Ecto neural progenitor cell (in vitro differentiated cells): ENCODE data around the gene ZBTB22.

Experiments used
- DNase-seq: peaks from one replicate; pipeline ENCODE4 v3.0.0-alpha.2; 2018; ENCODE audit warnings: low spot score

The ZBTB22 gene

GRCh38 chr6:33330736-33331135 lies 13.2 kb upstream of the ZBTB22 start:
- DNase-seq, result no peak

GRCh38 chr6:33329058-33329457 lies 11.5 kb upstream of the ZBTB22 start:
- DNase-seq, result no peak

DNA sequence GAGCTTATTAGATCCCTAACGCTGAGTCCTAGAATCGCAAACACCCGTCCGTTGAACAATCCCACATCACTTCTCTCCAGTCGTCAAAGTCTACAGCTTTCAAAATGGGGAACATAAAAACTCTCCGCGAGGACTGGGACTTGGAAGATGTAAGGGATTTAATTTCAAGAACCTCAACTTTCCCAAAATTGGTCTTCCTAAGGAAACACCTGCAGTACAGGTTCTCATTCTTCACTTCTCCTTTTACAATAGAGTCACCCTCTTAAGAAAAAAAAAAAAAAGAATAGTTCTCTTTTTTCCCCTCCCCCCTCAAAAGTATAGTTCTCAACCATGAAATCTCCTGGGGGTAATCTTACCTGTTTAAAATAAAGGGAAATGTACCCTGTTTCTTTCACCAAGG lies 6.6 kb upstream of the ZBTB22 start:
- no peak for DNase-seq

- DNase-seq, result no peak
Measured at GRCh38 chr6:33323623-33323948, 6.0 kb upstream of the ZBTB22 start.

GRCh38 chr6:33321227-33321626 lies 3.7 kb upstream of the ZBTB22 start:
- no peak for DNase-seq

GRCh38 chr6:33320315-33321181 lies 3.0 kb upstream of the ZBTB22 start:
- DNase-seq, result no peak

GRCh38 chr6:33319939-33320314 lies 2.4 kb upstream of the ZBTB22 start:
- DNase-seq, result no peak

- no peak for DNase-seq
Measured at GRCh38 chr6:33318426-33319073, 1.0 kb upstream of the ZBTB22 start.

DNA sequence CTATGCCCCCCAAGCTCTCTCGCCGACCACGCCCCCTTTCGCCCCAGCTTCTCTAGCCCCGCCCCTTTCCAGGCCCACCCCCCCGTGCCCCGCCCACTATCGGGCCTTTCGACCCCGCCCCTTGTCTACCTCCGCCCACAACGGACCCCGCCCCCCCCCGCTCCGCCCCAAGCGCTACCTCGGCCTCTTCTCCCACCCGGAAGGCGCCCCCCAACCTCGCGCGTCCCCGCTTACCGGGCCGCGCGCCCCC lies 200 bp downstream of the ZBTB22 start:
- DNase-seq, result no peak

DNA sequence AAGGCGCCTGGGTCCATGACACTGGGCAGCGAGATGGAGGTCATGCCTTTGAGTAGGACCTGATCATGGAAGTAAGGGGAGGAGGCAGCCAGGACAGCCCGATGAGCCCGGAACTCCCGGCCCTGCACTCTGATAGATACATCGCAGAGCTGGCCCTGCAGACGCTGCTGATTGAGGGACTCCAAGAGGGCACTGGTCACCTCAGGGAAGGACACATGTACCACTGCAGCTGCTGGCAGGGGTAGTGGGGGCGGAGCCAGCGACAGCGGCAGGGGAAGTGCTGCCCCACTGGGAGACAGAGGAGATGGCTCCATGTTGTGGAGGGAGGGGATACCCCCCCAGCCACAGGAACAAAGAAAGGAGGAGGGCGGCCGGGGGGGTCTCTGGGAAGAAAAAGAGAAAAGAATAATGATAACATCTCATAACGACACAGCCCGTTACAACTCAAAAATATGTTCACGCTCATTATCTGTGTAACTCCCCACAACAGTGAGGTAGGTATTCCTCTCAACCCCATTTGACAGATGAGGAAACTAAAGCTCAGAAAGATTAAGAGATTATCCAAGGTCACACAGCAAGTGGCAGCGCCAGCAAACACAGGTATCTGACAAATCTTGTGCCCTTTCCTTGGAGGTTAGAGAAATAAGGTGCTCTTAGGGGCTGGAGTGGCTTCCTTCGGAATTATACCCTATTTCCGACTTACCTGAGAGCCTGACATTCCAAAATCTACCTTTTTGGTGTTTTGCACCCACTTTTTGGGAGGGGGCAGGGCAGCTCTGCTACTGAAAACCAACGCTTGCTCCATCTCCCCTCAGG lies 733 bp downstream of the ZBTB22 start:
- no peak for DNase-seq

- no peak for DNase-seq
Measured at GRCh38 chr6:33315793-33316602, 1.5 kb downstream of the ZBTB22 start.

DNA sequence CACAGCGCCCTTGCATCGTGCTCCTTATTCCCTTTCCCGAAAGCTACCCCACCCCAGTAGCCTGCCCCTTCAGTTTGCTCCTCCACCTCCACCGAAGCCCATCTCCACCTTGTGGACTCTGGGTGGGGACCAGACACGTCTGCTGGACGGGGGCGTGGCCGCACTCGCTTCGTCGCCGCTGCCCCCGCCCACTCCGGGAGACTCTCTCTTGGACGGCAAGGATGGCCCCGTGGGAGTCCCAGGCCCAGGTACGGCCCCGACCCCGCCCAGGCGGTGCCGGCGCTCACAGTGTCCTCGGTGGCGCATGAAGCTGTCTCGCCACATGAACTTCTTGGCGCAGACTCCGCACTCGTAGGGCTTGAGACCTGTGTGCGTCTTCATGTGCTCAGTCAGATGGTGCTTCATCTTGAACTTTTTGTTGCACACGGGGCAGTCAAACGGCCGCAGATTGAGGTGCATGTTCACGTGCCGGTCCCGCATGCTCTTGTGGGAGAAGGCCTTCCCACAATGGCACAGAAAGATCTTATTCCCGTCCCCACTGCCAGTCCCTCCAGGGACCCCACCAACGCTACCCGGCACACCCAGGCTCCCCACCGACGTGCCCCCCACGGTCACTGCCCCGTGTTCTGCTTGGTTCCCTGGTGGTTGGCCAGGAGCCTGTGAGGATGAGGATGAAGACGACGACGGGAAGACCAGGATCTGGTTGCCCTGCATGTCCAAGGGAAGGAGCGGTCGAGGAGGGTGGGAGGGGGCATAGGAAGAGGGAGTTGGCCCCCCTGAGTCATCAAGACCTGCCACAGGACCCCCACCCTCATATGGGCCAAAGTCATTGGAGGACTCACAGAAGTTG lies 2.4 kb downstream of the ZBTB22 start:
- peak; percentile 70 for DNase-seq

GRCh38 chr6:33314515-33314942 lies 3.0 kb downstream of the ZBTB22 start:
- DNase-seq, result no peak

GRCh38 chr6:33313709-33314514 lies 3.6 kb downstream of the ZBTB22 start, which contains the start of gene TAPBP:
TSS of gene TAPBP (minus strand) at chr6:33314078. CDS start at chr6:33314041, 37 bp downstream.
- peak; percentile 63 for DNase-seq

- DNase-seq, result peak; percentile 67
Measured at GRCh38 chr6:33313105-33313708, 4.3 kb downstream of the ZBTB22 start.

GRCh38 chr6:33312361-33313104 lies 5.0 kb downstream of the ZBTB22 start:
- DNase-seq, result no peak

- DNase-seq, result no peak
Measured at GRCh38 chr6:33306356-33306755, 11.2 kb downstream of the ZBTB22 start.

DNA sequence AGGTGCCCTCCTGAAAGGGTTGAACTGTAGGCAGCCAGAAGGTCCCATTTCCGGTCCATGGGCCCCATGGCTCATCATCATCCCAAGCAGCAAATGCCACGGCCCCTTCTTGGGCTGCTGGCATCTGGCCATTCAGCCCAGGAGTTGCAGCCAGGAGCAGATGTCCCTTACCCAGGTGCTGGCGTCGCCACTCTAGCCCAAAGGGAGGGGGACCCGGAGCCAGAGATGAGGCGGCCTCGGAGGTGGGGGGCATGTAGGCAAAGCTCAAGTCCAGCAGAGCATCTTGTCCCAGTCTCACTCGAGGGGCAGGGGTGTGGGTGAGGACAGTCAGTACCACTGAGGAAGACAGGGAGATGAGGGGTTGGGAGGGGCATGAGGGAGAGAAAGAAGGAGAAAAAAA lies 12.5 kb downstream of the ZBTB22 start:
- DNase-seq, result no peak

DNA sequence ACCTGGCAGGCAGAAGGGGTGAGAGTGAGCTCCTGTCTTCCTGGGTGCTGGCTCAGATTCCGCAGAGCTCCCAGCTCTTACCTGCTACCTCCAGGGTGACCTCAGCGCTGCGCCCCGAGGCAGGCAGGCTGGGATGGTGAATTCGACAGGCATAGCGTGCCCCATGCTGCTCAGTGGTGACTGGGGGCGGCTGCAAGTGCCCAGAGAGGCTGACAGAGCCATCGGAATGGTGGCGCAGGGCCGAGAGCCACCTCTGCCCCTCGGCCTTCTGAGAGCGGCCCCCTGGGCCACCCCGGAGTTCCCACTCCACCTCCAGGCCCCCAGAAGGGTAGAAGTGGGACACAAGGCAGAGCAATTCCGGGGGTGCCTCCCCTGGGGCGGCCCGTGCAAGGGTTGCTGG lies 13.3 kb downstream of the ZBTB22 start:
- DNase-seq, result no peak
